Right ventricle myocardium inferior (tissue), 1 donor: ENCODE data around the gene MYO16. TPM values are rescaled to one million over a fixed set of nuclear protein-coding genes. Genes with fewer than 3 reads are reported as not detected.

Experiments used
- ATAC-seq: fragments of 200-7000 bp; cut with Tn5 transposase; one replicate; pipeline ENCODE4 v1.9.1; 2020; ENCODE audit warnings: mild to moderate bottlenecking, moderate library complexity
- DNase-seq: peaks from one replicate; pipeline ENCODE4 v3.0.0; 2021; ENCODE audit errors: missing footprints
- intact Hi-C: fragments of 100-400 bp; cut with DNase I; formaldehyde crosslinking; loops from one replicate; pipeline ENCODE4 v1.11.0; 2022
- total RNA-seq: library from RNA; stranded (reverse); fragmentation: NEBNext Ultra II Directional; extraction: Animal tissue kit (Norgen Biotek cat#: 25700); gene quantifications from one replicate; pipeline ENCODE4 v1.2.1, GENCODE V29; 2021
- donor health status: DM: no; HTN: yes; CAD: no; lungs with severe emphysema.

Gene MYO16
- total RNA-seq, 1 donor from 2014 or later: 1.4 TPM

DNA sequence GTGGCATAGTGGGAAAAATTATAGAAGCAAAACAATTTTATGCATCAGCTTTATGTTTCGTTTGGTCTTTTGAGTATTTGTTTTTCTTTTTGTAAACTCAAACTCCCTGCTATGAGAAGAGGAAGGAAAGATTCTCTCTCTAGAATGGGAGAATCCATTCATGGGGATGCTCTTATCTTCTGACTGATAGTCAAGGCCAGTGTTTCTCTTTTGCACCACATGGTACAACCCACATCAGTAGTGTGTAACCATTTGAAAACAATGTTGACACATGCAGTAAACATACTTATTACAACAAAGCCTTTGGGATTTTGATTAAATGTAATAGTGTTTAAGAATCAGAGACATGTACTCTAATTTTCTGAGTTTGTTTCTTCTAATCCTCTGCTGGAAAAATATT lies 490.5 kb downstream of the MYO16 start:
- intact Hi-C loops: no loop called here
- no peak for ATAC-seq
- no peak for DNase-seq

- intact Hi-C loops: no loop called here
- DNase-seq (no peak), ATAC-seq (no peak)
These were observed 492.4 kb downstream of the MYO16 start for GRCh38 chr13:109121826-109122225.

GRCh38 chr13:109123971-109124370 lies 494.6 kb downstream of the MYO16 start:
- no peak for DNase-seq
- intact Hi-C loops: no loop called here

GRCh38 chr13:109126178-109126577 lies 496.8 kb downstream of the MYO16 start:
- DNase-seq (no peak), ATAC-seq (no peak)
- intact Hi-C loops: no loop called here

More at GRCh38 chr13:109123971-109124370, 494.6 kb downstream of the MYO16 start:
- ATAC-seq: no peak

DNA sequence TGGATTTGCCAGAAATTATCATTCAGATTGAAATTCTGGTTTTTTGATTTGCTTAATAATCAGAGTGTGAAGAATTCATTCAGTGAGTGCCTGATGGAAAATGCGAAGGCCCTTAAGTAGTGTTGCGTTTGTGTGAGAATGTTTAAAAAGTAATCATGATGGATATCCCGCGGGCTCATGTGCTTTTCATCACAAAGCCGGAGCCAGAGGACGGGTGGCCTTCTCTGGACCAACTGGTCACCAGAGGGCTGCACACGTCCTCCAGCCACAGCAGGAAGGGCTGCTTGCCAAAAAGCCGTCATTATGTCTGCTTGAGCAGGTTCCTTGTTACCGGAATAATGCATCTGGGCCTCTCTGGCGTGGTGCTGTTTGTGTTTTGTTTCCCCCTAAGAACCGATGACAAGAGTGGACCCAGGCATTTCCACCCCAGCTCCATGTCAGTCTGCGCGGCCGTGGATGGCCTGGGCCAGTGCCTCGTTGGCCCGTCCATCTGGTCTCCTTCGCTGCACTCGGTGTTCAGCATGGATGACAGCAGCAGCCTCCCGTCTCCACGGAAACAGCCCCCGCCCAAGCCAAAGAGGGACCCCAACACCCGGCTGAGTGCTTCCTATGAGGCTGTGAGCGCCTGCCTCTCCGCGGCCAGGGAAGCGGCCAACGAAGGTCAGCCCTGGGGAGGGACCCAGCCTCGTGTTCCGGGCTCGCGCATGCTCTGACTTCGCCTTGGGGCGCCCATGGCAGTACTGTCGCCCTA lies 497.7 kb downstream of the MYO16 start:
- DNase-seq (no peak), ATAC-seq (no peak)
- intact Hi-C loops: no loop called here

DNA sequence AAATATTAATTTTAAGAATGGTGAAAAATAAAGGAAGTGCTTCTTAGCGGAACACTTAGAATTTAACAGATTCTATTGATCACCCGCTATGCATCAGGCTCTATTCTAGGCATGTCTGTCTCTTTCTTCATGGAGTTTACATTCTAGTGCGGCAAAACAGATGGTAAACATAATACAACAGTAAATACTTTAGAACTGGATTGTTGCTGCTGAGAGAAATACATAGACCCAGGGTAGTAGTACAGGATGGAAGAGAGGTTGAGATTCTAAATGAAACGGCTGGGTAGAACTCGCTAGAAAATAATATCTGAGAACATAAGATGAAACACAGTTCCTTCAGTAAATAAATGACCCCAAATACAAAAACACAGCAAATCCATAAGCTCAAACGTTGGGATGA lies 498.7 kb downstream of the MYO16 start:
- intact Hi-C loops: no loop called here
- no peak for DNase-seq
- no peak for ATAC-seq

GRCh38 chr13:109130093-109130835 lies 500.9 kb downstream of the MYO16 start:
- intact Hi-C loops: no loop called here
- ATAC-seq (no peak), DNase-seq (no peak)

GRCh38 chr13:109131698-109132257 lies 502.4 kb downstream of the MYO16 start:
- DNase-seq (no peak), ATAC-seq (peak; percentile 34)
- intact Hi-C loops: no loop called here

GRCh38 chr13:109135018-109135417 lies 505.6 kb downstream of the MYO16 start:
- ATAC-seq (no peak), DNase-seq (no peak)
- intact Hi-C loops: no loop called here

GRCh38 chr13:109136873-109137272 lies 507.5 kb downstream of the MYO16 start:
- ATAC-seq (no peak), DNase-seq (no peak)
- intact Hi-C loops: no loop called here

DNA sequence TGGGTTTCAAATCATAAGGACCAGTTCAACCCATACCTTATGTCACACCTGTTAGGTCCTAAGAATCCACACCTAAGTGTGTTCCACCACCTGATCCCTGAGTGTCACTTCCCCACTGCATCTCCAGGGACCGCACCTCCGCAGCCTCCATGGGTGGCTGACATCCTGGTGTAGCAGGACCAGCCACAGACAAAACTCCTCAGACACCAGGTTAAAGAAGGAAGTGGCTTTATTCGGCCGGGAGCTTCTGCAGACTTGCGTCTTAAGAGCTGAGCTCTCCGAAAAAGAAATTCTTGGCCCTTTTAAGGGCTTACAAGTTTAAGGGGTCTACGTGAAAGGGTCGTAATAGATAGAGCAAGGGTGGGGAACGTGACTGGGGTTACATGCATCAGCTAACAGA lies 509.9 kb downstream of the MYO16 start:
- intact Hi-C loops: no loop called here
- no peak for ATAC-seq
- no peak for DNase-seq

DNA sequence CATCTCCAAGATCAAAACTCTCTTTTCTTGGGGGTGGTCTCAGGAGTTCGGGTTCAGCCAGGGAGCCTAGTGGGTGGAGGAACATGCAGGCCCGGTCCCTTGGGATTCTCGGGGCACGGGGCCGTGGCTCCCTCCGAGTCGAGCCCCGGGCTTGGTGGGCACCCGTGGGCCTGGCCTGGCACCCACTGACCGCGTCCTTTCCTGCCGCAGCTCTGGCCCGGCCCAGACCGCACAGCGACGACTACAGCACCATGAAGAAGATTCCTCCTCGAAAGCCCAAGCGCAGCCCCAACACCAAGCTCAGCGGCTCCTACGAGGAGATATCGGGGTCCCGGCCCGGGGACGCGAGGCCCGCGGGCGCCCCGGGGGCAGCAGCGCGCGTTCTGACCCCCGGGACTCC lies 510.6 kb downstream of the MYO16 start:
- ATAC-seq (no peak), DNase-seq (no peak)
- intact Hi-C loops: loop anchor here (10.0 kb wide), 2 partner anchors 965 to 995 kb away; no protein-coding TSS in a partner anchor

- ATAC-seq (peak; percentile 40), DNase-seq (no peak)
- intact Hi-C loops: loop anchor here (10.0 kb wide), 2 partner anchors 964 to 994 kb away; no protein-coding TSS in a partner anchor
These were observed 511.3 kb downstream of the MYO16 start for GRCh38 chr13:109140479-109141349.

DNA sequence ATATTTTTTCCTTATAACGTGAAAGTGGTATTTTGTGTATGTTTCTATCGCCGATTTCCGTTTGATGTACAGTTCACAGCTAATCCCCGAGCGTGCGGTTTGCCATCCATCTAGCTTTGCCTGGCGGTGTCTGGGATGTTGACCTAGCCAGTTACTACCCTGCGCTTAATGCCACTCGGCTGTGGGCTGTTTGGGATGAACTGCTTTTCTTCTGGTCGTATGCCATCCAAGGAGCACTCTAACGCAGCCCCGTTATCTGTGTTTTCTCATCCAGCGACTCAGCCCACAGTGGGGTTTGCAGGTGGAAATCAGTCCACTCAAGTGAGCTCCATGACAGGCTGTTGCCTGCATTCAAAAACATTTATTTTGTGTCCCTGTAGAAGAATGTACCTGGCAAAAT lies 512.3 kb downstream of the MYO16 start:
- no peak for ATAC-seq
- no peak for DNase-seq
- intact Hi-C loops: loop anchor here (2.0 to 10.0 kb wide), 3 partner anchors 193 to 993 kb away; no protein-coding TSS in a partner anchor

DNA sequence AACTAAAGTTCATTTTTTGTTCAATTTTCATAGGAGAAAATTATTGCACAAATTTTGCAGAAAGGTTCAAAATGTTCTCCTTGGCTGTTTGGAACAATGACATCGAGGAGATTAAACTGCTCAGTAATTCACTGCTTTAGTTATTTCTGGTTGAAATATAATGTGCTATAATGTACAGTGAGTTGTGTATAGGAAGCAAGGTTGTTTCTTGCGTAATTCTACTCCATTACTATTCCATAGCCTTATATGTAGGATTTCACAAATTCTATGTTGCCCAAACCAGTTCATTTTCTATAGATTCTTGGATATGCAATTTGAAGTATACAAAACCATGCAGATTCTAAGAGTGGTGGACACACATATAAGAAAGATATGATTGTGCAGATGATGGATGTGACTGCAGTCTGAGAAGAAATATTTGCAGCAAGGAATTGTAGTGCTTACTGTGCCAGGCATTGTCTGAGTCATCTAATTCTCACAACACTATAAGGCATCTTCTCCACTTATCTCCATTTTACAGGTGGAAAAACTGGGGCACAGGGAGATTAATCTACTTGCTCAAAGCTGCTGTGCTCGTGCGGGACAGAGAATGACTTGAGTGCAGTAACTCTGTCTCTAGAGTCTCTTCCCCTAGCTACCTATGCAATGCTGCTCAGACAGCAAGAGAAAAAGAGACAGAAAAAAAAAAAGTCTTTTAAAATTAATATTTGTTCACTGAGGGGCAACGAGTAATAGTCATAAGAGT lies 515.5 kb downstream of the MYO16 start:
- intact Hi-C loops: loop anchor here (10.0 kb wide), 2 partner anchors 960 to 990 kb away; no protein-coding TSS in a partner anchor
- ATAC-seq: no peak
- DNase-seq: no peak

DNA sequence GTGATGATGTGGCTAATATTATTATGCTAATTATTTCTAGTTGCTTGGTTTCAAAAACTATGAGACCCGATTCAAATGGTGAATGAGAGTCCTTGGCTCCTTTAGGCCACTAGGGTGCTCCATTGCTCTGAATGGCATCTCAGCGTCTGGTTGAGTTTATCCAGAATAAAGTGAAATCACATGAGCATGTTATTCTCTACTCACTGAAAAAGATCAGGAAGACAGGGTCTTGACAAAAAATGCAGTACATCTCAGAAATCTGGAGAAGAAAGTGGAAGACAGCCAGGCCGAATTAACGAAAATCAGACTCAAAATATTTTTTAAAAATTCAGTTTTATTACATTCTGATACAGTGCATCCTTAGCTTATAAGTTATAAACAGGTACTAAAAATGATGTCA lies 516.2 kb downstream of the MYO16 start:
- intact Hi-C loops: loop anchor here (10.0 kb wide), 2 partner anchors 959 to 989 kb away; no protein-coding TSS in a partner anchor
- ATAC-seq (peak; percentile 76), DNase-seq (no peak)

GRCh38 chr13:109146393-109146792 lies 517.0 kb downstream of the MYO16 start:
- DNase-seq: no peak
- ATAC-seq: no peak
- intact Hi-C loops: loop anchor here (10.0 kb wide), 2 partner anchors 958 to 988 kb away; no protein-coding TSS in a partner anchor
